ENCODE results near the gene PPP3R1. TPM values are rescaled to one million over a fixed set of nuclear protein-coding genes. Genes with fewer than 3 reads are reported as not detected.

Gene PPP3R1
- total RNA-seq, 3 donors from 2014 or later = 45.9 to 54.0 (median 53.4) TPM

DNA sequence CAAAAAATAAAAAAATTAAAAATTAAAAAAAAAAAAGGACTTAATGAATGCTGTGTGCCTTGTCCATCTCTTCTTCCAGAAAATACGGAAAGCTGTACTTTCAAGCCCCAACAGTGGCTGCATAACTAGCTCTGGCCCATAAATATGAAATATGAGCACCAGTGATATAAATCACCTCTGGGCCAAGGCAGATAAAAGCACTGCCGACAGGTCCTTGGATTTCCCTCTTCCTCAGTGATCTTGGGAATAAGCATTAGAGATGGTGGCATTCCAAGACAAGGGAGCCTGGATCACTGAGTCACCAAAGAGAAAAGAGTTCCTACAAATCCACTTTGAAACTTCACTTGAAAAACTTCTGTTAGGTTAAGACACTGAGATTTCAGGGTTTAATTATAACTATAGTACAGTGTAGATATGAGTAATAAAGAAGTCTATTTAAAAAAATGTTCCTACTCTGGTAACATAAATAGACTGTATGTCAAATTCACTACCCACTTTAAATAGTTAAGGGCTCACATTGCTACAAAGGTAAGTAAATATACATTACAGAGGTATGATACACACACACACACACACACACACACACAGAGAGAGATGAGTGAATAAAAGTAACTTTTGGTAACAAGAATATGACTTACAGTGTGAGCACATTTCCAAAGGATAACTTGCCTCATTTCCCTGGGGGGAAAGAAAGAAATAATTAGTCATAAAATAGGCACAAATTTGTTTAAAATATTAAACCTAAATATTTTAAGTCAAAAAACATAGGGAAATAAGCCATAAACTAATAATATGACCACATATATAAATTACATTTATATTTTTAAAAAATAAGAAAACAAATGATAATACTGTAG lies 35.6 kb downstream of the PPP3R1 start:
- TF ChIP-seq, protein P1, sequence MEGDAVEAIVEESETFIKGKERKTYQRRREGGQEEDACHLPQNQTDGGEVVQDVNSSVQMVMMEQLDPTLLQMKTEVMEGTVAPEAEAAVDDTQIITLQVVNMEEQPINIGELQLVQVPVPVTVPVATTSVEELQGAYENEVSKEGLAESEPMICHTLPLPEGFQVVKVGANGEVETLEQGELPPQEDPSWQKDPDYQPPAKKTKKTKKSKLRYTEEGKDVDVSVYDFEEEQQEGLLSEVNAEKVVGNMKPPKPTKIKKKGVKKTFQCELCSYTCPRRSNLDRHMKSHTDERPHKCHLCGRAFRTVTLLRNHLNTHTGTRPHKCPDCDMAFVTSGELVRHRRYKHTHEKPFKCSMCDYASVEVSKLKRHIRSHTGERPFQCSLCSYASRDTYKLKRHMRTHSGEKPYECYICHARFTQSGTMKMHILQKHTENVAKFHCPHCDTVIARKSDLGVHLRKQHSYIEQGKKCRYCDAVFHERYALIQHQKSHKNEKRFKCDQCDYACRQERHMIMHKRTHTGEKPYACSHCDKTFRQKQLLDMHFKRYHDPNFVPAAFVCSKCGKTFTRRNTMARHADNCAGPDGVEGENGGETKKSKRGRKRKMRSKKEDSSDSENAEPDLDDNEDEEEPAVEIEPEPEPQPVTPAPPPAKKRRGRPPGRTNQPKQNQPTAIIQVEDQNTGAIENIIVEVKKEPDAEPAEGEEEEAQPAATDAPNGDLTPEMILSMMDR (IDR thresholded peaks at IDR 0.05) = no peak
- no peak overlapping the region for H3K4me3 ChIP-seq
- H3K9me3 ChIP-seq = no peaks in the 10 kb centered on the region
- H3K36me3 ChIP-seq (ENCODE audit: low read depth) = no peaks in the 10 kb centered on the region
- intact Hi-C loops (cut with DNase I, micrococcal nuclease) = no loop called here
- ATAC-seq (no peak), DNase-seq (no peak)
- H3K4me1 ChIP-seq (ENCODE audit: low read depth) = no peaks in the 10 kb centered on the region

DNA sequence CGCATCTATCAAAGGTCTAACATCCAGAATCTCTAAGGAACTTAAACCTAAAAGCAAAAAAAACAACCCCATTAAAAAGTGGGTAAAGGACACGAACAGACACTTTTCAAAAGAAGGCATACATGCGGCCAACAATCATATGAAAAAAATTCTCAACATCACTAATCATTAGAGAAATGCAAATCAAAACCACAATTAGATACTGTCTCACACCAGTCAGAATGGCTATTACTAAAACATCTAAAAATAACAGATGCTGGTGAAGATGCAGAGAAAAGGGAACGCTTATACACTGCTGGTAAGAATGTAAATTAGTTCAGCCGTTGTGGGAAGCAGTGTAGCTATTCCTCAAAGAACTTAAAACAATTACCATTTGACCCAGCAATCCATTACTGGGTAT lies 38.0 kb downstream of the PPP3R1 start:
- DNase-seq (no peak), ATAC-seq (no peak)
- intact Hi-C loops (cut with DNase I, micrococcal nuclease) = no loop called here
- Histone ChIP-seq H3K9me3 (no peaks in the 10 kb centered on the region), H3K36me3 (ENCODE audit: low read depth) (no peaks in the 10 kb centered on the region), H3K4me3 (no peak overlapping the region), H3K4me1 (ENCODE audit: low read depth) (no peaks in the 10 kb centered on the region)
- TF ChIP-seq, protein P1 (IDR thresholded peaks at IDR 0.05) = no peak

DNA sequence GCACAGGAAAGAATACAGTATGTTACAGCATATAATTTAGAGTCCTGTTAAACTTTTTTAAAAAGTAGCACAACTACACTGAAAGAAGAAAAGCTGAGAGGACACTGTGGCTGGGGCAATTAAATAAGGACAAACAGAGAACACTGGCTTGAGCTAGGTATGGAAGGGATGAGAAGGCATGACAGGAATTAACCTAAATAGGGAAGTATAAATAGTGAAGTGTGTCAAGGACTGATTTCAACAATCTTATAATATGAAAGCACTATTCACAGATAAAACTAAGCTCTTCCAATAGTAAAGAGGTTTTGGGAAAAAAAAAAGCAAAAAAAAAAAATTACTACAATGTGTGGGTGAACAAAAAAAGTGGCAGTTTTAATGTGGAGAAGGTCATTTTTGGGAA lies 45.5 kb downstream of the PPP3R1 start:
- ATAC-seq = no peak
- intact Hi-C loops (cut with DNase I, micrococcal nuclease) = no loop called here

DNA sequence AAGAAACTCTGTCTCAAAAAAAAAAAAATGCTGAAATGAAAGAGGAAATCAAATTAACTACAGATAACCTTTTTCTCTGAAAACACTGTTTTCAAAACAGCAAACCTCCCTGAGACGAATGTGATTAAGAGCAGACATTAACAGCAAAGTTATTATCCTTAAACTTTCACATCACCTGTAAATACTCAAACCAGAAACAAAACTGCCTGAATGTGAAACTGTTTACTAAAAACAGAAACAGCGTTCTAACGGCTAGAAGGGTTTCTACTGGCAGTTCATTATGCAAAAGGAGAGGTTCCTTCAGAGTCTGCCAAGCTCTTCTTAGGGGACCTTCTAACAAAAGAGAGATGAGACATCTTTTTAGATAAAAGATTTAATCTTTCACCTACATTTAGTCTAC lies 48.7 kb downstream of the PPP3R1 start:
- Histone ChIP-seq H3K4me1 (ENCODE audit: low read depth) (peaks cover 10% of the 10 kb centered on the region), H3K36me3 (ENCODE audit: low read depth) (no peaks in the 10 kb centered on the region), H3K9me3 (no peaks in the 10 kb centered on the region), H3K4me3 (no peak overlapping the region)
- DNase-seq = no peak
- TF ChIP-seq, protein P1 (IDR thresholded peaks at IDR 0.05) = no peak
- ATAC-seq = no peak
- intact Hi-C loops (cut with DNase I, micrococcal nuclease) = no loop called here

More for the DNA sequence above, 45.5 kb downstream of the PPP3R1 start:
- H3K4me3 ChIP-seq = no peak overlapping the region
- peaks cover 10% of the 10 kb centered on the region for H3K4me1 ChIP-seq (ENCODE audit: low read depth)
- no peaks in the 10 kb centered on the region for H3K9me3 ChIP-seq
- DNase-seq = no peak
- TF ChIP-seq, protein P1 (IDR thresholded peaks at IDR 0.05) = no peak
- no peaks in the 10 kb centered on the region for H3K36me3 ChIP-seq (ENCODE audit: low read depth)

DNA sequence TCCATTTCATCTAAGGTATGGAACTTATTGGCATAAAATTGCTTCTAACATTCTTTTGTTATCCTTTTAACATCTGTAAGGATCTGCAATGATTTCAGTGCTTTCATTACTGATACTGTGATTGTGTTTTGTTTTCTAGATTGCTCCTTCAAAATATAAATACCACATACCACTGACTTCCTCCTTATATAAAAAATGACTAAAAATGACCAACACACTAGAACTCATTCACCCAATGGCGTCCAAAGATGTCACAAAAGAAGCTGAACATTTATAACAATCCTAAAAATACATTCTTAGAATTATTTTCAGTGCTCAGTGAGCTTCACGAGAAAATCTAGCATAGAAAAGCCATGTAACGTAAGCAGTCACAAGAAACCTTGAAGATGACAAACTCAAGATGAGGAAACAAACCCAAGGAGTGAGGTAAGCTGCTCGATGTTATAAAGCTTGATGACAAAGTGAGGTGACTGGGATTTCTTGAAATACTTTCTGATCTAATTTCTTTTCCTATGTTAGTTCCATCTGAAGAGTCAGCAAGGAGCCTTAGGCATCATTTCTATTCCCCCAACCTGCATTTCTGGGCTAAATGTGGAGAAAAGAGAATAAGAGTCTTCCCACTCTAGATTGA lies 52.1 kb downstream of the PPP3R1 start:
- intact Hi-C loops (cut with DNase I, micrococcal nuclease) = no loop called here
- H3K9me3 ChIP-seq = no peaks in the 10 kb centered on the region
- ATAC-seq (no peak), DNase-seq (no peak)
- no peak overlapping the region for H3K4me3 ChIP-seq
- no peaks in the 10 kb centered on the region for H3K36me3 ChIP-seq (ENCODE audit: low read depth)
- TF ChIP-seq, protein P1 (IDR thresholded peaks at IDR 0.05) = no peak
- no peaks in the 10 kb centered on the region for H3K4me1 ChIP-seq (ENCODE audit: low read depth)

Measured in mucosa of descending colon (tissue), 3 donors.